ENCODE measurements around the gene CUBN.

Gene CUBN

DNA sequence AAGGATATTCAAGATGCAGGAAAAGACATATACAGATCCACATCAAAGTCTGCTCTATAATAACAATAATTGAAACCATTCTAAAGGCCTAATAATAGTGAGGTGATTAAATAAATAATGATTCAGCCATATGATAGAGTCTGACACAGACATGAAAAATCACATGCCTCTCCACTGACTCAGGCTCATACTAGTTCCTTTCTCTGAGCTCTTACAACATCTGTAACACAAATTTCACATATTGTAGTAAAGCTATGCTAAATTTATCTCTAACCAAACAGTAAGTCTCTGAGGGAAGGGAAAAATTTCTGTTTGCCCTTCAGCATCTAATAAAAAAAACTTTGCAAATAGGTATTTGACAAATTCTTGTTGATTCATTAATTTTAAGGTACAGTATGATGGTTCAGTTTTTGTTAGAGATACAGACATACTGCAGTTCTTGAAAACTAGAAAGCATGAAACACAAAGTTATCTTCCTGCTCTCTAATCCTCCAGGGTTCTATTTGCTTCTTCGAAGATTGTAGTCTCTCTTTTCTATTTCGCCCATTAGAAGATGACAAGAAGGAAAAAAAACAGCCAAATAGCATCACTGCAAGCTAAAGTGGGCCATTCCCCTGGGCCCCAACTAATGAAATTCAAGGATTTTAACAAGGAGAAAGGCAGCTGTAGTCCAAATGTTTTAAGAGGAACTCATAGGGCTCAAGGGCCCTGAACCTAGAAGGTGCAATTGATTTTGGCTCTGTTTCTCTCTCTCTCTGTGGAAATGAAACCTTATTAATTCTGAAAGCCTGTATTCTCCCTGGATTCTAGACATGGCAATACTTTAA lies 53.9 kb downstream of the CUBN start:
- H3K27ac ChIP-seq, result no peak overlapping the region
- no peak for TF ChIP-seq ZFX (IDR thresholded peaks at IDR 0.05)

- no peak for TF ChIP-seq ZFX (IDR thresholded peaks at IDR 0.05)
- TF ChIP-seq, protein P1, sequence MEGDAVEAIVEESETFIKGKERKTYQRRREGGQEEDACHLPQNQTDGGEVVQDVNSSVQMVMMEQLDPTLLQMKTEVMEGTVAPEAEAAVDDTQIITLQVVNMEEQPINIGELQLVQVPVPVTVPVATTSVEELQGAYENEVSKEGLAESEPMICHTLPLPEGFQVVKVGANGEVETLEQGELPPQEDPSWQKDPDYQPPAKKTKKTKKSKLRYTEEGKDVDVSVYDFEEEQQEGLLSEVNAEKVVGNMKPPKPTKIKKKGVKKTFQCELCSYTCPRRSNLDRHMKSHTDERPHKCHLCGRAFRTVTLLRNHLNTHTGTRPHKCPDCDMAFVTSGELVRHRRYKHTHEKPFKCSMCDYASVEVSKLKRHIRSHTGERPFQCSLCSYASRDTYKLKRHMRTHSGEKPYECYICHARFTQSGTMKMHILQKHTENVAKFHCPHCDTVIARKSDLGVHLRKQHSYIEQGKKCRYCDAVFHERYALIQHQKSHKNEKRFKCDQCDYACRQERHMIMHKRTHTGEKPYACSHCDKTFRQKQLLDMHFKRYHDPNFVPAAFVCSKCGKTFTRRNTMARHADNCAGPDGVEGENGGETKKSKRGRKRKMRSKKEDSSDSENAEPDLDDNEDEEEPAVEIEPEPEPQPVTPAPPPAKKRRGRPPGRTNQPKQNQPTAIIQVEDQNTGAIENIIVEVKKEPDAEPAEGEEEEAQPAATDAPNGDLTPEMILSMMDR (conservative IDR thresholded peaks at IDR 0.05), result no peak
- no peak overlapping the region for H3K27ac ChIP-seq
Measured at GRCh38 chr10:17074541-17074847, 55.1 kb downstream of the CUBN start.

GRCh38 chr10:17073725-17074540 lies 55.7 kb downstream of the CUBN start:
- no peak overlapping the region for H3K27ac ChIP-seq
- TF ChIP-seq, protein P1 (conservative IDR thresholded peaks at IDR 0.05), result no peak
- no peak for TF ChIP-seq ZFX (IDR thresholded peaks at IDR 0.05)

DNA sequence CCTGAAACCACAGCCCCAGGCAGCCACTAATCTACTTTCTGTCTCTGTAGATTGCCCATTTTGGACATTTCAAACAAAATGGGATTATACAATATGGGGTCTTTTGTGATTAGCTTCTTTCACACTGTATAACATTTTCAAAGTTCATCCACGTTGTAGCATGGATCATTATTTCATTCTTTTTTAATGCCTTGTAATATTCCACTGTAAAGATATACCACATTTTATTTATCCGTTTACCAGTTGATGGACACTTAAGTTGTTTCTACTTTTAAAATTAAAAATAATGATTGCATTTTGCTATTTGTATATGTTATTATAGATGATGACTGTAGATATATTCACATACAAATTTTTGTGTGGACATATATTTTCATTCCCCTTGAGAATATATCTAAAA lies 60.7 kb downstream of the CUBN start:
- H3K27ac ChIP-seq, result no peak overlapping the region
- TF ChIP-seq ZFX (IDR thresholded peaks at IDR 0.05), result no peak
- TF ChIP-seq, protein P1 (conservative IDR thresholded peaks at IDR 0.05), result no peak

DNA sequence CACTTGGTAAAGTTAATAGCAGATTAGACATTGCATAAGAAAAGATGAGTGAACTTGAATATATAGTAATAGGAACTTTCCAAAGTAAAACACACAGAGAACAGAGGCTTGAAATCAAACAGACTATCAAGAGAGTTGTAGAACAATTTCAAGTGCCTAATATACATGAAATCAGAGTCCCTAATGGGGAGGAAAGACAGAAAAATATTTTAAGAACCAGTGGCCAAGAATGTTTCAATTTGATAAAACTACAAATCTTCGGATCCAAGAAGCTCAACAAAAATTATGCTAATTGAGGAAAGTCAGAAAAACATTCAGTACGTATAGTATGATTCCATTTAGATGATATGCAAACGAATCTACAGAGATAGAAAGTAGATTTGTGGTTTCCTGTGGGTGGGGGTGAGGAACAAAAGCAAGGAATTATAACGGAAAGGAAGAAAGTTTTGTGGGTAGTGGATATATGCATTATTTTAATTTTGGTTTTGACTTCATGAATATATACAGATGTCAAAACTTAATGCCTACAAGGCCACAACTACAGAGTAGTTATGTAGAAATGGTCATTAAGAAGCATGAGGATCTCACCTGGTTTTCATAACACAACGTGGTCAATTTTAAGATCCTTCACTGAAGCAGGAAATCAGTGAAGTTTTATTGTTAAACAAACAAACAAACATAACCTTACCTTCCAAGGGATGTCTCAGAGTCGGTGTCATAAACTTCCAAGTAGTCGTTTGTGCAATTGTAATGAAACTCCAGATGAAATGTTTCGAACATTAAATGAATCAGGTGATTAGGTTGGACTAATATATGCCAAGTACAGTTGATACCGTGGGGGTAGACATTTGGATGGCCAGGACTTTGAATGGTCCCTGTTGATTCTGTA lies 62.0 kb downstream of the CUBN start:
- TF ChIP-seq ZFX (IDR thresholded peaks at IDR 0.05), result no peak
- TF ChIP-seq, protein P1 (conservative IDR thresholded peaks at IDR 0.05), result no peak
- H3K27ac ChIP-seq, result no peak overlapping the region

- TF ChIP-seq ZFX (IDR thresholded peaks at IDR 0.05), result no peak
- TF ChIP-seq, protein P1 (conservative IDR thresholded peaks at IDR 0.05), result no peak
- H3K27ac ChIP-seq, result no peak overlapping the region
Measured at GRCh38 chr10:17066807-17067206, 62.8 kb downstream of the CUBN start.

- no peak overlapping the region for H3K27ac ChIP-seq
- no peak for TF ChIP-seq ZFX (IDR thresholded peaks at IDR 0.05)
- TF ChIP-seq, protein P1 (conservative IDR thresholded peaks at IDR 0.05), result no peak
Measured at GRCh38 chr10:17066000-17066399, 63.6 kb downstream of the CUBN start.
